Large intestine (tissue), 1 donor: ENCODE data around the gene USP15. TPM values are rescaled to one million over a fixed set of nuclear protein-coding genes. Genes with fewer than 3 reads are reported as not detected.

Source experiments
- polyA plus RNA-seq: library from polyadenylated mRNA; unstranded; fragments of 120-200 nt; gene quantifications from one replicate; pipeline ENCODE4 v1.2.1, GENCODE V29; 2013

Gene USP15
- polyA plus RNA-seq, 1 donor = 66.1 TPM

Other genes with a start within 250 kb of the USP15 start
- 49.1 TPM for gene MON2, start 206.4 kb downstream of the USP15 start, polyA plus RNA-seq